Measurements from ENCODE around the gene CEND1.

DNA sequence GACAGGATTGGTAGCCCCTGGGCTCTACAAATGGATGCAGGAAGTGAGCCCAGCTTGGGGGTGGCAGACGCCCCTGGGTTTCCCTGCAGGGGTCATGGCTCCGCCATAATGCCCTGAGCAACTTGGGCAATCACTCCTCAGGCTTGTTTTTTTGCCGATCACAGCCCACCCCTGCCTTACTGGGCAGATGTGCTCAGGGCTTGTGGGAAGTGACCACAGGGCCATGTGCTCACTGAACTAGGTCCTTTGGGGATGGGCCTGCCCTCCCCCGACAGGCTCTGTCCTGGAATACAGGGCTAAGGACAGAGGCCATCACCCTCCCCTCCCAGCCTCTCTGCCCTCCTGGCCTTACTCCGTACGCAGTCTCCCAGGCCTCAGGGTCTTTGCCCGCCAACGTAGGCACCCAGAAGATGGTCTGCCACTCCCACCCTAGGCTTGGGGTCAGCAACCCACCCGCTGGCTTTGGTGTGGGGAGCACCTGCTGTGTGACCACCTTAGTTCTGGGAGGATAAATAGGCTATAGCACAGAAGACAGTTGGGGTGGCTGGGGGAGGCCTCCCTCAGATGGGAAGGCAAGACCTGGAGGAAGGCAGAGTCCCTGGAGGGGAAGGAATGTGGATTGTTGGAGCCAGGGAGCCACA is 23.7 kb upstream of the CEND1 start:
- TF ChIP-seq POLR2AphosphoS5 (IDR thresholded peaks at IDR 0.05; ENCODE audit: low read depth, low read length) (peak; percentile 94), SIN3A (IDR thresholded peaks at IDR 0.05; ENCODE audit: borderline replicate concordance, insufficient read depth, low read length) (peak; percentile 47; the same call in 1 of the 2 replicates)

All from PFSK-1 (cell line).